Caki2 (cell line): Measurements from ENCODE around the gene GLRX5. TPM values are rescaled to one million over a fixed set of nuclear protein-coding genes. Genes with fewer than 3 reads are reported as not detected.

ENCODE experiments used
- DNase-seq: peaks from one replicate; pipeline ENCODE4 v3.0.0-alpha.2; 2015; ENCODE audit warnings: low read depth
- in situ Hi-C: cut with HindIII; loops from 2 replicates; pipeline ENCODE4 v1.10.0; 2016; ENCODE audit warnings: low sequenced_read_pairs, low pct_unique_long_range_greater_than_20kb, mixed read lengths
- total RNA-seq: library from RNA; depleted of rRNA; stranded (reverse); fragments of >200 nt; shearing (Covaris generic); gene quantifications from 2 replicates; pipeline ENCODE4 v1.2.3, GENCODE V29; 2014; ENCODE audit warnings: low replicate concordance

GLRX5 gene
- total RNA-seq, 1 experiment from 2014 or later, result 41.8 TPM

GRCh38 chr14:95513291-95513690 is 21.6 kb upstream of the GLRX5 start:
- in situ Hi-C loops, result no loop called here
- DNase-seq, result no peak

GRCh38 chr14:95514131-95515079 is 20.4 kb upstream of the GLRX5 start:
- DNase-seq, result no peak
- in situ Hi-C loops, result no loop called here

GRCh38 chr14:95515080-95515489 is 19.8 kb upstream of the GLRX5 start:
- in situ Hi-C loops, result no loop called here
- DNase-seq, result no peak

- in situ Hi-C loops, result no loop called here
- DNase-seq, result peak; percentile 30
These were observed 19.0 kb upstream of the GLRX5 start for GRCh38 chr14:95515596-95516552.

GRCh38 chr14:95516554-95517181 is 18.2 kb upstream of the GLRX5 start, which contains the start of gene SYNE3:
SYNE3 (minus strand) TSS chr14:95516650; CDS start chr14:95475821, 40,829 bp downstream.
- DNase-seq, result no peak
- in situ Hi-C loops, result no loop called here

GRCh38 chr14:95518045-95518751 is 16.7 kb upstream of the GLRX5 start:
- no peak for DNase-seq
- in situ Hi-C loops, result no loop called here

GRCh38 chr14:95519699-95520098 is 15.2 kb upstream of the GLRX5 start:
- DNase-seq, result no peak

GRCh38 chr14:95520346-95520745 is 14.5 kb upstream of the GLRX5 start:
- no peak for DNase-seq
- in situ Hi-C loops, result no loop called here

More at GRCh38 chr14:95519699-95520098, 15.2 kb upstream of the GLRX5 start:
- in situ Hi-C loops, result no loop called here

GRCh38 chr14:95521001-95521400 is 13.8 kb upstream of the GLRX5 start:
- in situ Hi-C loops, result no loop called here
- DNase-seq, result no peak

- no peak for DNase-seq
- in situ Hi-C loops, result no loop called here
These were observed 12.7 kb upstream of the GLRX5 start for GRCh38 chr14:95522116-95522515.

- in situ Hi-C loops, result no loop called here
- no peak for DNase-seq
These were observed 12.3 kb upstream of the GLRX5 start for GRCh38 chr14:95522556-95522955.

GRCh38 chr14:95523051-95523814 is 11.6 kb upstream of the GLRX5 start:
- DNase-seq, result no peak
- in situ Hi-C loops, result no loop called here

GRCh38 chr14:95523815-95524448 is 10.9 kb upstream of the GLRX5 start:
- DNase-seq, result no peak
- in situ Hi-C loops, result no loop called here

GRCh38 chr14:95524706-95525512 is 9.9 kb upstream of the GLRX5 start:
- in situ Hi-C loops, result no loop called here
- DNase-seq, result no peak

GRCh38 chr14:95525999-95526398 is 8.9 kb upstream of the GLRX5 start:
- in situ Hi-C loops, result no loop called here
- no peak for DNase-seq
